IPS DF 4.7 (cell line): ENCODE results near the gene FBXW8.

Experiments used
- DNase-seq: peaks from one replicate; pipeline ENCODE4 v3.0.0-alpha.2; 2013; ENCODE audit warnings: low spot score; ENCODE audit errors: extremely low read depth

FBXW8 gene

DNA sequence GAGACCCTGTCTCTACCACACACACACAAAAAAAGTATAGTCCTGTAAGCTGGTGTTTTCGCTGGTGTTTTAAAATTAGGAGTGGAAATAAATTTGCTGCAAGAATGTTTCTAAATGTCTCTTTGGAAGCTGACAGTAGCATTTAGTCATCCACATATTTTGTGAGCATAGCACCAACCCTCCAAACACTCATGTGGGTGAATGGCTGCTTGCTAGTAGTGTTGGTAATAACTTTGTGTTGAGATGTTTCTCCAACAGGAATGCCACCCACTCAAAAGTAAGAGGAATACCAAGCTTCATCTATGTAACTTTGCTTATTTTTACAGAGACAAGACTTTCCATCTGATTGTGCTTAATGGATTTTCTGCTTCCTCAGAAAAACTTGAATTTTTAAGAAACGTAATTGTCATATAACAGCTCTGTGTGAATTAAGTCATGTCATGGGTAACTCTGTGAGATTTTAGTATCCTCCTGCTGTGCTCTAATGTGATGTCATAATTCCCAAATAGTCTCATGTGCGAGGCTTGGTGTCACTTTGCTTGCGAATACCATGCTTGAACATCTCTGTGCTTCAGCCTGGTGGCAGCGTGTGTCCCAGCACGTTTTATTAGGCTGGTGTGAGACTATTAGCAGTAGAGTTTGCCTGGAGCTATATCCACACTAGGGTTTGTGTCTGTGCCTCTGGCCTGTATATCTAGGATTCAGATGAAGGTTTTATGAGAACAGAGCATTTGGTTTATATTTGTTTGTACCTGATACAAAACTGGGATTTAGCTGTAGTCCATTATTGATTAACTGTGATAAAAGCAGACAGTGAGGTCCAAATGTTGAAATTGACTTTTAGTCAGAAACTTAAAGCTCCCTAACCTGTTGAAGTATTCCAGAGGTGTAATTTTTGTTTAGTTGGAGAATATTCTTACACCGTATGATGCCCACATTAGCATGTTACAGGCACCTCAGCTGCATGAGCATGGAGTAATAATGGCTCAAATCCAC lies 80.5 kb downstream of the FBXW8 start:
- DNase-seq, result no peak

- DNase-seq, result no peak
Observed at GRCh38 chr12:116996093-116996492, 85.3 kb downstream of the FBXW8 start.

GRCh38 chr12:116996621-116997020 lies 85.9 kb downstream of the FBXW8 start:
- DNase-seq, result no peak

DNA sequence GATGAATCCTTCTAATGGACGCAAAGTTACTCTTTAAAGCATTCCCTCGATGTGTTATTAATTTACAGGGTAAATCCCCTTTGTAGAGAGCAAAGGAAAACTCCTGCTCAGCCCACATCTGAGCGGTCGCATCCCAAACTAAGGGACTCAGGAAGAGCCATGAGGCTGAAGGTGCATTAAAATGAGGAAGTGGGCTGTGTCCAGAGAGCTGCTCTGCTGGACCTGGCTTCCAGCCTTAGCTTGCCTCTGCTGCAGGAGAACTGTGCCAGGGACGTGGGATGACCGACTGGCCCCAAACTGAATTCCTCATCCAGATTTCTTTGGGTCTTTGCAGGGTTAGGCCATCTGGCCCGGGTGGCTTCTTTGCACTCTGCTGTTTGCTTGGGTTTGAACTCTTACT lies 88.3 kb downstream of the FBXW8 start:
- DNase-seq, result no peak

DNA sequence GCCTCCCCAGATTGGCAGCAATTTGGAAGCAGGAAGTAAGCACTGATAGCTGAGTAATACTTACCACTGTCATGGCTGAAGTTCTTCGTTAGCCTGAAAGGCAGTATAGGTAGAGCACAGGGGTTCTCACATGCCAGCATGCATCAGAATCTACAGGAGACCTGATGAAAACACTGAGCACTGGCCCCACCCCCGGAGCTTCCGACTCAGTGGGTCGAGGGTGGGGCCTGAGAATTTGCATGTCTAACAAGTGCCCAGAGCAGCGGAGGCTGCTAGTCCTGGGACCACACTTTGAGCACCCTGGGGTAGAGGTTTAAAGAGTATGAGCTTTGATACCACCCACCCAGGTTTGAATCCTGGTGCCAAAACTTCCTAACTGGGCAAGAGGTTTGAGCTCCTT lies 89.6 kb downstream of the FBXW8 start:
- no peak for DNase-seq

- DNase-seq, result no peak
Observed at GRCh38 chr12:117002051-117002817, 91.5 kb downstream of the FBXW8 start.

- DNase-seq, result no peak
Observed at GRCh38 chr12:117003883-117004404, 93.2 kb downstream of the FBXW8 start.

DNA sequence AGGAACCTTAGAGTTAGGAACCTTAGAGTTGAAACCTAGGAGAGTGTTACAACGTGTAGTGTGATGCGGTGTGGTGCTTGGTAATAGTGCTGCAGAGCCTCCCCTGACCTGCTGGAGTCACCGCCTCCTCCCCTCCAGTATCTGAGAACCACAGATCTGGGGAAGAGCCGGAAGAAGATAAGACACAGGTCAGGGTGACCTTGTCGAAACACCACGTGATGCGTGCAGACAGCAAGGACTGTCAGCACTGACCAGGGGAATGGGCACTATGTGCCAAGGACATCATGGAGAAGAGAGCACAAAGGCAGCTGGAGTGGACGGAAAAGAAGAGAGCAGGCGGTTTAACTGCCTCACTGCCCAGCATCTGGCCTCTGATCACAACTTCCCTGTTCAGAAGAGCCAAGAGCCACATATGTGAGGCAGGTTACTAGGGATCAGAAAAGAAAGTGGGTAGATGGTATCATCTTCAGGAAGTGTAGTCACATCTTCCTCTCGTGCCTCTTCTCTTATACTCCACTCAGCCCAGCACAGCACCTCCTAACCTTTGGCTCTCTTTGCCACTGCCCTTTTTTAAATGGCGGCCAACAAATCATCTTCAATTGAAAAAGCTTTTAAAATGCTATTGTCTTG lies 94.8 kb downstream of the FBXW8 start:
- no peak for DNase-seq

- no peak for DNase-seq
Observed at GRCh38 chr12:117006333-117006732, 95.6 kb downstream of the FBXW8 start.

GRCh38 chr12:117007577-117007976 lies 96.8 kb downstream of the FBXW8 start:
- DNase-seq, result no peak

DNA sequence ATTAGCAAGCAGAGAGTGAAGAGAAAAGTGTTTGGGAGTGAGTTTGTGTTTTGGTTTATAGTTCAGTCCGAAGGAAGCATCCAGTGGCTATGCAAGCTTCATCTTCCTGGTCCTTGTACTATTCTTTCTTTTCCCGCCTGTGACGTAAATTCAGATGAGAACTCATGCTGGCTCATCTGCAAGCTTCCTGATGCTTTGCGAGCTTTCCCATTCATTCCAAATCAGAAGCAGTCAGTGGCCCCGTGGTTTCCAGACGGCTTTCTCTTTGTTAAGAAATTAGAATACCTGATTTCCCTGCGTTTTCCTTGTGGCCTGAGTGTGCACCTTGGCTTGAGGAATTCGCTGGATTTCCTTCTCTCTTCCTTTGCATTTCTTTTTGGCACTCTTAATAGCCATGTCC lies 99.0 kb downstream of the FBXW8 start:
- DNase-seq, result peak; percentile 33

- DNase-seq, result no peak
Observed at GRCh38 chr12:117010693-117011451, 100.1 kb downstream of the FBXW8 start.

GRCh38 chr12:117011988-117012805 lies 101.4 kb downstream of the FBXW8 start:
- DNase-seq, result no peak

DNA sequence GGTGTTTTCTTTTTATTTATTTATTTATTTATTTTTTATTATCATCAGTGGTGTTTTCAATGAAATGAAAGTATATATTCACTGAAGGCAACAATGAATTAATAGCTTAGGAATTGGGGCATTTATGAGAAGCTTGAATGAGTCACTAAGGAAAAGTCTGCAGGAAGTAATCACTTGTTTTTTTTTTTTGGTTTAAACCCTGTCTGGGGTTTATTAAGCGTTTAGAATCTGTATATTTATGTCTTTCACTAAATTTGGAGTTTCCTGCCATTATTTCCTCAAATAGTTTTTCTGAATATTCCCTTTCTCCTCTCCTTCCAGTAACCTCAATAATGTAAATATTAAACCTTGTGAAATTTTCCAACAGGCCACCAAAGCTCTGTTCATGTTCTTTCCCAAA lies 103.0 kb downstream of the FBXW8 start:
- no peak for DNase-seq

DNA sequence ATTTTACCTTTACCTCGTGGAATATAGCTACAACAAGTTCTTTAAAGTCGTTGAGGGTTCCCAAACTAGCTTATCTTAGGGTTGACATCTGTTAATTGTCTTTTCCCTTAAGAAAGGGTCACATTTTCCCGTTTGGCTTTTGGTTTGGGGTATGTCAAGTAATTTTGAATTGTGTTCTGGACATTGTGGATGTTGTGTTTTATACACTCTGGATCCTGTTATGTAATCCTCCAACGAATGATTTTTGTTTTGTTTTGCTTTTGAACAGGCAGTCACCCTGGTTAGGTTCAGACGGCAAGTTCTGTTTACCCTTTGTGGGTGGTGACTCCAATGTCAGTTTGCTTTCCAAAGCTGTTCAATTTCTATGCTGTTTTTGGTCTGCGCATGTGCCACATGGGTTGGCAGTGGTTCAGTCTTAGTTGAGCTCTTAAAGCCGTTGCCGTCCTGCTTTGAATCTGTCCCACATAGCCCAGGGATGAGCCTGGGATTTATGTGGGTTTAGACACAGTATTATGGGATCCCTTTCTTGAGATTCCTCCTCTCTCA lies 103.7 kb downstream of the FBXW8 start:
- DNase-seq, result no peak

DNA sequence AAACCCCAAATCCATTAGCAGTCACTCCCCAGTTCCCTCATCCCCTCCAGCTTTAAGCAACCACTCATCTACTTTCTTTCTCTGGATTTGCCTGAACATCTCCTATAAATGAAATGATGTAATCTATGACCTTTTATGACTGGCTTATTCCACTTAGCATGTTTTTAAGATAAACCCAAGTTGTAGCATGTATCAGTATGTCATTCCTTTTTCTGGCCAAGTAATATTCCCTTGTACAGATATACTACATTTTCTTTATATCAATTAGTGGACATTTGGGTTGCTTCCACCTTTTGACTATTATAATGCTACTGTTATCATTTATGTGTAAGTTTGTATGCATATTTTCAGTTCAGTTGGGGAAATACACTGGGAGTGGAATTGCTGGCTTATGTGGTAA lies 105.1 kb downstream of the FBXW8 start:
- no peak for DNase-seq

DNA sequence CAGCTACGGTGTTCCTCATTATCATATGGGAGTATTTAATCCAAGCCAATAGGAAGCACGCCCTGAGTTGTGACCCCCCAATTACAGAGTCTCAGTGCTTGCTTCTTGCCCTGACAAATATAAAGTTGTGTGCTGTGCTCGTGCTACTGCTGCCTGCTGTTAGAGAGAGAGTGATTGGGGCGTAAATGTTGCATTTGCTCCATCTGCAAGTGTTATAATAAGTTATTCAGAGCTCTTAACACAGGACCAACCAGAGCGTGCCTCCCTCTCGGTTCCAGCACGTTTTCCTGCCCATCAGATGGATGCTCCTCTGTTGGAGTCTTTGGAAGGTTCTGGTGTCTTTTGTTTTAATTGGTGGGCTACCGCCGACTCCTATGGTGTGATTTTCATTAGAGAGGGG lies 107.1 kb downstream of the FBXW8 start:
- DNase-seq, result no peak

DNA sequence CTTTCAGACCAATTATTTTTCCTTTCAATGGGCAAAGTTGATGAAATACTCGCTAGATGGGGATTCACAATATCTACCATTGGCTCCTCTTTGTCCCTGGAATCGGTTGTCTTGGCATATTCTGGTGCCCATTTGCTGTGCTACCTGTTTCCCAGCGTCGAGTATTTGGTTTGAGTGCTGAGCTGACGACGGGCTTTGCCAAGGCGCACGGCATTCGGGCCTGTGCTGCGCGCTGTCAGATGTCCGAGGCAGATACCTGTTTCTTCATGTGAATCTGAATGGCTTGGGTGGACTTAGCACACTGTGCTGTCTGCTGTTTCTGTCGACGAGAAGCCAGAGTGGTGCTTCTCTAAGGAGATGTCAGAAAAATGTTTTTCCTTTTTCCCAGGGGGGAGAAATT lies 107.5 kb downstream of the FBXW8 start:
- no peak for DNase-seq

GRCh38 chr12:117018685-117019084 lies 107.9 kb downstream of the FBXW8 start:
- DNase-seq, result no peak

GRCh38 chr12:117019866-117020265 lies 109.1 kb downstream of the FBXW8 start:
- no peak for DNase-seq
